T1000 (cell line): Measurements from ENCODE around the gene VPS37C.
"Not testable (repeated sequence)": the region's sequence is repeated elsewhere in the genome, so short reads cannot be mapped to it uniquely, and the experiment has no call there.

ENCODE experiments used
- DNase-seq: peaks from one replicate; lab custom pipeline; 2025; ENCODE audit warnings: mixed read lengths; lab: John Stamatoyannopoulos, UW

The VPS37C gene

DNA sequence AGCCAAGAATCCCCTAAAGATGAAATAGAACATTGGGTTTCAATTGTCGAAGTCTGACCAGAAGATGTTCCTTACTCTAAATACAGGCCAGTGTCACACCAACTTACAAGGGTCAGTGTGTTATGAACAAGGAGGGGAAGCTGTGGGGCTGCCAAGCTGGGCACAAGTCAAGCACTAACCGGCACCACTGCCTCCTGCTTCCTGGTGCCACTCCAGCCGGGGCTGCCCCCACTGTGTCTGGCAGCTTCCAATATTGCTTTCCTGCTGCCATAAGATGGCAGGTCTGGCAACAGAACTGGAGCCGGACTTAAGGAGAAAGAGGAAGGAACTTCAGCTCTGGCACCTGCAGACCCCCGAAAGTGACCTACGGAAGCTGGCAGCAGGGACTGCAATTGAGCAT, 13.7 kb upstream of the VPS37C start:
- DNase-seq: no peak

DNA sequence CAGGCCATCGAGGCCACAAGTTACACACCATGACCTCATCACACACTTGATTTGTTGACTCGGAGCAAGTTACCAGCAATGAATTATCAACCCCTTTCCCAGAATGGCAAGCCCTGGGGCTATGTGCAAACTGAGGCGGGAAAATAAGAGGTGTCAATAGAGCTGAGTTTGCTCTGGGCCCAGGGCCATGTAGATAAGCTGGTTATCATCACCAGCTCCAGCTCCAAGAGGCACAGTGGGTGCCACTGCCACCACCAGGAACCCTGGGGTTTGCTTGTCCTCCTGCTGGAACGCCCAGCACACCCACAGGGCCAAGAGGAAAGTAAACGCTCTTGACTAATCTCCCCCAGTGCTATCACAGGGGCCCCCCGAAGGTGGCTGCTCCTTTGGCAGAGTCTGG, 13.0 kb upstream of the VPS37C start:
- DNase-seq: no peak

DNA sequence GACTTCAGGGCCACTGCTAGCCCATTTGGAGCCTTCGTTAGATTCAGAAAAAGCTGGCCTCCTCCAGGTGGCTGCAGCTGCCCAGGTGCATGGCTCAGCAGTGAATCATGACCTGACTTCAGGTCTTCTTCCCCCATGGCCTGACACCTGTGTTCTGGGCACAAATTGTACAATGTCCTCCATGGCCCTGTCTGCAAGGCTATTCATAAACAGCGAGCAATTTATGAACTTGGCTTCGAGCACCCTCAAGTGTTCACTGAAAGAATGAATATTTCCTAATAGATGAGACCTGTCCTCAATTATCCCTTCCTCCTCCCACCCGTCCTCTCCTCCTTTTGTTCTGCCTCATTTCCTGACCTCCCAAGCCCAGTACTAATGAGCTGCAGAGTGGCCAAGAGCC, 12.2 kb upstream of the VPS37C start:
- DNase-seq: no peak

DNA sequence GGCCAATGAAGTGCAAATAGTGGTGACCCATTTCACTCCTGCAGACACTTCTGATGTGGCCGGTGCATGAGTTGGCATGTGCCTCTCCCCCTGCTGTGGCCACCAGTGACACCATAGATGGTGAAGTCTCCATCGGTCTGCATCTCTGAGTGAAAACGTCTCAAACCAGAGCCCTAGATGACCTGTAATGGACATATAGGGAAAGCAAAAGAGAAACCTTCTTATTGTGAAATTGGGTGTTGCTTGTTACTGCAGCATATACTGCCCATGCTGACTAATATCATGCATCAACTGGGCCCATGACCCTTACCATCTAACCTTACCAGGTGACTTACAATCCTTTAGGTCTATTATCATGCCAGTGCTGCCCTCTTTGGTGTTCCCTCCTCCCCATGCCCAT, 11.7 kb upstream of the VPS37C start:
- no peak for DNase-seq

DNA sequence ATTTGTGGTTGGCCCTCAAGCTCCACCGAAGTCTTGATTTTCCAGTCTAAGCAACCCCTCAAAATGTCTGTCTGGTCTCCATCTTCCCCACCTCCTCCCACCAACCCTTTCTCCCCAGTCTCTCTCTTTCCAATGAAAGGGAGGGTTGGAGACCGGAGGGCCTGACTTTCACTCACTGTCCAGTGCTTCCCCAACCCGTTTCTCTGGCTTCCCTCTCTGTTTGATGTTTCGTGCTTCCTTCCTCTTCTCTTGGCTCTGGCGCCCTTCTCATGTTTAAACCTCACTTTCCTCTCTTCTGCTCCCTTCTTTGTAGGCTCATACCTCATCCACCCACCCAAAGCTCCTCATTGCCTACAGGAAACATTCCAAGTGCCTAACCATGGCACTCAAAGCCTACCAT, 11.1 kb upstream of the VPS37C start:
- DNase-seq: no peak

DNA sequence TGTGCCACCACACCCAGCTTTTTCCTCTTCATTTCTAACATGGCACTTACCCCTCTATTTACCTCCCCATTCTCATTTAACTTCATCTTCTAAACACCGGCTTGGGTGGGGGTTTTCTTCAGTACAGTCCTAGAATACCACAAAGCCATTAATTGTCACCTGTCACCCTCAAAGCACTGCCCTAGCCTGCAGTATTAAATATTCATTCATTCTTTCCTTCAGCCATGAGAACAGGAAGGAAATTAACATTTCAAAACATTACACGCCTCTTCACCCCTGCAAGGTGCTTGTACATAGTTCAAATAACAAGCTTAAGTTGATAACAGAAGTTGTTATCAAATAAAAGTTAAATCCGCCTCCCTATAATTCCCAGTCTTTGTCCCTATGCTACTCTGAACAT, 10.7 kb upstream of the VPS37C start:
- no peak for DNase-seq

DNA sequence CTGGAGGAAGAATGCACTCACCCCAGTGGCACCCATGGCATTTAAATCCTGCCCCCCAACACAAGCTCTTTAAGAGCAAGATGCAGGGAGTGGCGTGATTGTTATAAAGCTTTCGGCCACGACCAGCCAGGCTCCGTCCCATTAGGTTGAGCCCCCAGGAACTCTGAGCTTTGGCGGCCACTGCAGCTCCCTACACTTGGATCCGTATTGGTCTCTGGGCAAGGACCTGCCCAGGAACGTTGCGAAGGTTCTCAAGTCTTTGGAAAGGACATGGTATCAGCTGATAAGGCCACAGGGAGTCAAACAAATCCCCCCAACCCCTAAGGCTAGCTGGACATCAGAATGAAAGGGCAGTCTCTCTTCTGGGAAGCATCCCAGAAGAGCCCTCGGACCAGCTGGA, 9.3 kb upstream of the VPS37C start:
- no peak for DNase-seq

DNA sequence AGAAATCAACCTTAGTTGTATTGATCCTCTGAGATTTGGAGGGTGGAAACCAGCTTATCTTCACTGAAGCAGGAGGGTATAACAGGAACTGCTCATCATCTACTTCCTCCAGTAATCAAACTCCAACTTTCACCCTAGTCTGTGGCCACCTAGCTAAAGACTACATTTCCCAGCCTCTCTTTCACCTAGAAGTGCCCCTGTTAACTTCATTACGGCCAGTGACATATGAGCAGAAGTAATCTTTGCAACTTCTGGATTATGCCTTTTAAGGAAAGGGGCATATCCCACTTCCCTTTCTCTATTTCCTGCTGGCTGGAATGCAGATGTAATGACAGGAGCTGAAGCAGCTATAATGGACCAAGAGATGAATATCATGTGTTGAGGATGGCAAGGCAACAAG, 7.6 kb upstream of the VPS37C start:
- DNase-seq: no peak

DNA sequence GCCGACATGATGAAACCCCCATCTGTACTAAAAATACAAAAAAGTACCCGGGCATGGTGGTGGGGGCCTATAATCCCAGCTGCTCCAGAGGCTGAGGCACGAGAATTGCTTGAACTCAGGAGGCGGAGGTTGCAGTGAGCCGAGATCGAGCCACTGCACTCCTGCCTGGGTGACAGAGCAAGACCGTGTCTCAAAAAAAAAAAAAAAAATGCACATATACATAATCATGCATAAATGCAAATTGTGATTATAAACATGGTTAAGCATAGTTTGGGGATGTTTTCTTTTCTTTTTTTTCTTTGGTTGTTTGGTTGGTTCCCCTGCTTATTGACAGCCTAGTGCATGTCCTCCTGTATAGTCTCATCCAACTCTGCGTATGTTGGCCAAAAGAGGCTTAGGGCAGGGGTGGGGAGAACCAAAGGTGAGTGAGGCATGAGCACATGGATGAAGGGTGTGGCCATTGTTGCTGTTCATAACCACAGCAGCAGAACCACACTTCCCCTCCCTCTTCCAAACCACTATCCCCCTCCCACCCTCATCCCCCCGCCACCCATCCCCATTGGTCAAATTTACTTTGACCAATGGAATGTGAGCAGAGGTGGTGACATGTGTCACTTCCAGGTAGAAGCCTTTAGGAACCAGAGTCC, 6.9 kb upstream of the VPS37C start:
- DNase-seq: no peak

DNA sequence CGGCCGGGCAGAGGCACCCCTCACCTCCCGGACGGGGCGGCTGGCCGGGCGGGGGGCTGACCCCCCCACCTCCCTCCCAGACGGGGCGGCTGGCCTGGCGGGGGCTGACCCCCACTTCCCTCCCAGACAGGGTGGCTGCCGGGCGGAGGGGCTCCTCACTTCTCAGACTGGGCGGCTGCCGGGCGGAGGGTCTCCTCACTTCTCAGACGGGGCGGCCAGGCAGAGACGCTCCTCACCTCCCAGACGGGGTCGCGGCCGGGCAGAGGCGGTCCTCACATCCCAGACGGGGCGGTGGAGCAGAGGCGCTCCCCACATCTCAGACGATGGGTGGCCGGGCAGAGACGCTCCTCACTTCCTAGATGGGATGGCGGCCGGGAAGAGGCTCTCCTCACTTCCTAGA, 5.1 kb upstream of the VPS37C start:
- DNase-seq: not testable (repeated sequence)

DNA sequence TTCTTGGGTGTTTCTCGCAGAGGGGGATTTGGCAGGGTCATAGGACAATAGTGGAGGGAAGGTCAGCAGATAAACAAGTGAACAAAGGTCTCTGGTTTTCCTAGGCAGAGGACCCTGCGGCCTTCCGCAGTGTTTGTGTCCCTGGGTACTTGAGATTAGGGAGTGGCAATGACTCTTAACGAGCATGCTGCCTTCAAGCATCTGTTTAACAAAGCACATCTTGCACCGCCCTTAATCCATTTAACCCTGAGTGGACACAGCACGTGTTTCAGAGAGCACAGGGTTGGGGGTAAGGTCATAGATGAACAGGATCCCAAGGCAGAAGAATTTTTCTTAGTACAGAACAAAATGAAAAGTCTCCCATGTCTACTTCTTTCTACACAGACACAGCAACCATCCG, 4.6 kb upstream of the VPS37C start:
- not testable (repeated sequence) for DNase-seq

DNA sequence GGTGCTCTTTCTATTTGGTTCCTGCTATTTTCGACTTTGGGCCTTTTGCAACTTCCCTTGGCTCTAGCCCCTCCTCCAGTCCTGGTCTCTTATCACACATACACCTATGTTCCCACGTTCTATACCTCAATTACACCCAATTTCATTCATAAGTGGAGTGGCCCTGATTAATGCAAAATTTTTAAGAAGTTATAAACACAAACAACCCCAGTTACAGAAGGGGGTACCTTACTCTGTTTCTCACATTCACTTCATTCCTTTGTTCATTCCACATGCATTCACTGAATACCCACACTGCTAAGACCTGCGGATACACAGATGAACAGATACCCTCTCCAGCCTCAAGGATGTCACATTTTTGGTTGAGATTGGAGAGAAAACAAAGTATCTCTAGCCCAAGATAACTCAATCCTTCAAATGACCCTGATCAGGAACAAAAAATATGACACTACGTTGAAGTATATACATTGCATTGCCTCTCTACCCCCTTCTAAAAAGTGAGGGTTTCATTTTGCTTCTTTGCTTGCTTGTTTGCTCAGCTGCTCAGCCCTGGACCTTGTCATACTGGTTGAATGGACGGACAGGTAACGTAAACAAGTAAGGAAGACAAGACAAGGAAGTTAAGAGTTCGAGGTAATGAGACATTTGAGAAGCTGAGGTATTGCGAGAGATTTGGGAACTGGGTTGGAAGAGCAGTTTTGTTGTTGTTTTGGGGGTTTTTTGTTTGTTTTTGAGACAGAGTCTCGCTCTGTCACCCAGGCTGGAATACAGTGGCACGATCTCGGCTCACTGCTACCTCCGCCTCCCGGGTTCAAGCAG, 3.6 kb upstream of the VPS37C start:
- no peak for DNase-seq

DNA sequence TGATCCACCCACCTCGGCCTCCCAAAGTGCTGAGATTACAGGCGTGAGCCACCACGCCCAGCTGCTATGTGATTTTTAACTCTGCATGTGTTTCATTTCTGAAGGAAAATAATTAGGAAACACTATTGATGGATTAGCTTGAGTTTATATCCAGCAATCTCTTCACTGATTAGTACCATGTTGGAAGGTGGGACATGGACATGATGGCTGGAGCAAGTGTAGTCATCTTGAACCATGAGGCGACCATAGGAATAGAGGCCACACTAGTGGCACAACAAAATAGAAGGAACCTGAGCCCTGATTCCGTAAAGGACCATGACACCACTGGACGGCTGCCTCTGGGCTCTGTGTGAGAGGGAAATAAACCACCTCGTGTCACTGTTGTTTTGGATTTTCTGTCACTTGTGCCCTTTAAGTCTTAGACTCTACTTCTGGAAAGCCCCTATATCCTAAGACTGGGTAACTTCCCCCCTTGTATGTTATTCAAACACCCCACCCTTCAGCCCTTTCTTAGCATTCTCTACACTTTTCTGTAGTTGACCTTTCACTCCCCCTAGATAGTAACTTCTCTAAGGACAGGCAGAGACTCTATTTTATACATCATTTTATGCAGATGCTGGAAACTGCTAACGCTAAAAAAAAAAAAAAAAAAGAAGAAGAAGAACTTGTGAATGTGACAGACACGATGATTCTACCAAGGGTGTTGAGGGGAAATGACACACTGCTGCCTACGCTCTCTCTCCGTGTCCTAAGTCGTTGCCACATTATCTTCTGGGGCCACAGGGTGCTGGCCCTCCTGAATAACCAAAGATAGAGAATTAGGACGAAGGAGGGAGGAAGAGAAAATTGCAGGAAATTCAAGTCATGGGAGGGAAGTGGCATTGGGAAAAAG, 2.7 kb upstream of the VPS37C start:
- no peak for DNase-seq

DNA sequence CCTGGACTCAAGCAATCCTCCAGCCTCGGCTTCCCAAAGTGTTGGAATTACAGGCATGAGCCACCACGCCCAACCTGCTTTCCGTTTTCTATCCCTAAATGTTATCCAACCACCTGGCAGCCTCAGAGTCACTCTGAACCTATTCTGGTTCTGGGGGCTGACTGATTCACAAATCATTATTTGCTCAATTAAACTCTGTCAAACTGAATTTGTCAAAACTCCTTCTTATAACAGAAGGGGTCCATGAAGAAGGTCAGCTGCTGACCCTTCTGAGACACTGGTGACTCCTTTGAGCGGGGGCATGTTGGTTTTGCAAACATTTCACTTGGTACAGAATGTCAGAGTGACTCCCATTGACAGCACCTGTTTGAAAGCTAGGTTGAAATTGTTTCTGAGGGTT, 1.8 kb upstream of the VPS37C start:
- DNase-seq: no peak

DNA sequence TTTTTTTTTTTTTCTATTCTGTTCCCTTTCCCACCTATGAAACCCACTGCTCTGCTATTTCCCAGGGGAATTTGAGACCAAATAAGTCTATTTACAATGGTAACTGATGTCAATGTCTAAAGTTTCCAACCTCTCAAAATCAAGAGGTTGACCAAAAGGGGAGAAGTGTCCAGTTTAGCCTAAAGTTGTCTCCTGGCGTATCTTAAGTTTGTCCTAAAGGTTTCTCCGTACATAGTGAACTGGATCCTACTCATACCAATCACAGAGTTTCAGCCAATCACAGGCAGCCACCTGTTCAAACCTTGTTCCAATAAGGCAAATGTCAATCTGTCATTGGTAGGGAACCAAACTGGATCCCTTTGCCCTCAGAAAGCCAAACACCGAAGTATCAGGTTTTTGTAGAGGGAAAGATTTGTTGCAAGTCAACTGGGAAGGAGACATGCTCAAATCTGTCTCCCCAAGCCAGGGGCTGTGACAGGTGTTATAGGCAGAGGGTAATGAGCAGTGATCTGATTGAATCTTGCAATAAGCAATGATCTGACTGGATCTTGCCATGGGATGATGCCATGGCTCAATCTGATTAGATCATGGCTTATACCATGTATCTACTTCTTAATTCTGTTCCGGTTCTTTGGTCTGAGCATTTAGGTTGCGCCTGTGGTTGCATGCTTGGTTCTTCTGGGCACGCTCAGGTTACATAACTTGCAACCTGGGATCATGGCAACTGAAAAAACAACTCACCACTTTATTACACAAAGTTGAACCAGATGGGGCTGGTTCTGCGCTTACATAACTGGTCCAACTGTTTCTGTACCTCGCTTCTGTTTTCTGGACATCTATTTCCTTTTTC, 1.1 kb upstream of the VPS37C start:
- DNase-seq: no peak

DNA sequence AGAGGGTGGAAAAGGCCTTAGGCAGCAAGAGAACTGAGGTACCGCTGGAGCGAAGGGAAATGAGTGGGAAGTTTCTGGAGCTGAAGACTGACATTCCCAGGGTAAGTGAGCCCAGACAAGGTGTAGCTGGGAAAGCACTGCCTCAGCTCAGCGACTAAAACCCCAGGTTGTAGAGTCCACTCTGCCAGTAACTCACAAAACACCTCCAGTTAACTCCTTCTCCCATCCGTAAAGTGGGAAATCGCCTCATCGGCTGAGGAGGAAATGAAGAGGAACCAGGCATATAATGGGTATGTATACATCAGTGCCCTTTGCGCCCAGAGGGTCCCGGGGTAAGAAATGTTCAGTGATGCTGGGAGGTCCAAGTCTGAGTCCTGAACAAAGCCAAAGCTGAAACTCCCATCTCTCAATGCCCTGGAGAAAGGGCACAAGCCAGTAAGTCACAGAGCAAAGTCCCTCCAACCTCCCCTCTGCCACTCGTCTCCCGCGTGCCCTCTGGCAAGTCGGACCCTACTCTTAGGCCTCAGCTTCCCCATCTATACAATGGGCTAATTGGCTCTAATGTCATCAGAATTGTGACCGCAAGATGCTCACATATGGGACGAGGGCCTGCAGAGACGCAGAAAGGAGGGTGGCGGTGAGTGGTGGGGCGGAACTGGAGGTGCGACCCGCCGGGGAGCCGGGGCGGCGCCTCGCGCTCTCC, 588 bp downstream of the VPS37C start:
- no peak for DNase-seq

DNA sequence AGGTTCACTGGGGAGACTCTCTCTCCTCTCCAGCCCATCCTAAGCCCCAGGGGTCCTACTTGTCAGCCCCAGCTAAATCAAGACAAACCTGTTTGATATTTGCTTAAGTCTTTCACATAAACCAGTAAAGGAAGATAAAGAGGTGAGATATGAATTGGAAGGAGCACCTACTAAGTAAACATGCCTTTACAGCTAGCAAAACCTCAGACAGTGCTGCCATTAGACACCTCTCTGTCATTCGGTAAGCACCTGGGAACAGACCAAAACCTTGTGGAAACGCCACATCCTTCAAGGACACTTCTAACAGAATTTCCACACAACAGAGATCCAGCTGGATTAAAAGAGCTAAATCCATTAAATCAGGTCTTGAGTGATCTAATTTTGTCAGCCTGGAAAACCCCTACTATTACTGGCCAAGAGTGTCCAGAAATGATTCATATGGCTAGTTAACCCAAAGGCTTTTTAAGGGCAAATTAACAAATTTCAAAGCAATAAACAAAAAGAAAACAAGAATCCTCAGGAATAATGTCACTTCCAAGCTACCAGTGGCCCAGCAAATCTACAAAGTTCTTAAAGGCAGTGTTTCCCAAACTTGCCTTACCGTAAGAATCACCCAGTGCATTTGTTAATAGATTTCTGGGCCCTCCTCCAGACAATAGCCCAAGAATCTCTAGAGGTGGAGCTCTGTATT, 2.4 kb downstream of the VPS37C start:
- no peak for DNase-seq

DNA sequence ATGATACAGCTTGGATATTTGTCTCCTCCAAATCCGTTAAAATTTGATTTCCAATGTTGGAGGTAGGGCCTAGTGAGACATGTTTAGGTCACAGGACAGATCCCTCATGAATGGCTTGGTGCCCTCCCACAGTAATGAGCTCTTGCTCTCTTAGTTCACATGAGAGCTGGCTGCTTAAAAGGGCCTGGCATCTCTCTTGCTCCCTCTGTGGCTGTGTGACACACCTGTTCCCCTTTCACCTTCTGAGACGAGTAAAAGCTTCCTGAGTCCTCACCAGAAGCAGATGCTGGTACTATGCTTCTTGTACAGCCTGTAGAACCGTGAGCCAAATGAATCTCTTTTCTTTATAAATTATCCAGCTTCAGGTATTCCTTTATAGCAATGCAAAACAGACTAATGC, 3.5 kb downstream of the VPS37C start:
- no peak for DNase-seq

DNA sequence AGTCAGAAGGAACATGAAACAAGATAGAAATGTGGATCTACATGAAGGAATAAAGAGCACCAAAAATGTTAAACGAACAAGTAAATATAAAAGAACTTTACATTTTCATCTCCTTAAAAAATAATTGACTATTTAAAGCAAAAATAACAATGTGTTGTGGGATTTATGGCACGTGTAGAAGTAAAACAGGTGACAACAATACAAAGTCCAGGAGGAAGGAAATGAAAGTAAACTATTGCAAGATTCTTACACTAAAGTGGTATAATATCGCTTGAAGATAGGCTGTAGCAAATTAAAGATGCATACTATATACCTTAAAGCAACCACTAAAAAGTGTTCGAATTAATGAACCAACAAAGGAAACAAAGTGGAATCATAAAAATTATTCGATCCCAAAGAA, 5.5 kb downstream of the VPS37C start:
- DNase-seq: no peak

DNA sequence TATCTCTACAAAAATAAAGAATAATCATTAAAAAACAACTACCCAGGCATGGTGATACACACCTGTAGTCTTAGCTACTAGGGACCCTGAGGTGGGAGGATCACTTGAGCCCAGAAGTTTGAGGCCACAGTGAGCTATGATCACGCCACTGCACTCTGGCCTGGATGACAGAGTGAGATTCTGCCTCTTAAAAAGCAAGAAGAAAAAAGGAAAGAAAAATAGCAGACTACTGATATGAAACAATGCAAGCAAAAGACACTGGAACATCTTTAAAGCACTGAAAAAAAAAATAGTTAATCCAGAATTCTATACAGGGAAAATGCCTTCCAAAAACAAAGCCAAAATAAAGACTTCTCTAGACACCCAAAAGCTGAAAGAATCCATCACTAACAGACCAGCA, 5.9 kb downstream of the VPS37C start:
- DNase-seq: no peak

DNA sequence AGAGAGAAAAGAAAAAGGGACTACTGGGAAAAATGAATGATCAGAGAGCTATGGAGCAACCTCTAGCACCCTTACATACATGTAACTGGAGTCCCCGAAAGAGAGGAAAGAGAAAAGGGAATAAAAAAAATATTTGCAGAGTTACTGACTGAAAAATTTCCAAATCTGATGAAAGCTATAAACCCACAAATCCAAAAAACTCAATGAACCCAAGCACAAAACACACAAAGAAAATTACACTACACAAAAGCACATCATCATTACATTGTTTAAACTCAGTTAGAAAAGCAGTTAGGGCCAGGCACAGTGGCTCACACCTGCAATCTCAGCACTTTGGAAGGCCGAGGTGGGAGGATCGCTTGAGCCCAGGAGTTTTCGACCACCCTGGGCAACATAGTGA, 6.7 kb downstream of the VPS37C start:
- DNase-seq: no peak
